Right atrium auricular region (tissue), 2 donors: ENCODE measurements around the gene M1AP. TPM values are rescaled to one million over a fixed set of nuclear protein-coding genes. Genes with fewer than 3 reads are reported as not detected.

Experiments used
- DNase-seq: peaks from one replicate; pipeline ENCODE4 v3.0.0-alpha.2; 2019; ENCODE audit warnings: low spot score
- H3K27ac ChIP-seq, 2 donors: fragments of 200-600 bp; sonication (generic); 1 replicate in 1 of 2; 2 replicates in 1 of 2; pipeline ENCODE4 v1.5.1; 2016 to 2019
- H3K27me3 ChIP-seq, 2 donors: fragments of 200-600 bp; sonication (generic); one replicate each; pipeline versions ENCODE4 v1.5.1 to v1.6.0; 2017 to 2019
- H3K36me3 ChIP-seq: fragments of 200-600 bp; sonication (generic); one replicate; pipeline ENCODE4 v1.5.1; 2016
- H3K4me1 ChIP-seq, 2 donors: fragments of 200-600 bp; sonication (generic); one replicate each; pipeline versions ENCODE4 v1.5.1 to v1.6.0; 2017 to 2019
- H3K4me3 ChIP-seq, 2 donors: fragments of 200-600 bp; sonication (generic); 1 replicate in 1 of 2; 2 replicates in 1 of 2; pipeline ENCODE4 v1.5.1; 2017 to 2019; ENCODE audit warnings: mild to moderate bottlenecking in 1 of 2, moderate library complexity in 1 of 2
- H3K9me3 ChIP-seq, 2 donors: fragments of 200-600 bp; sonication (generic); one replicate each; pipeline ENCODE4 v1.5.1; 2019
- CTCF ChIP-seq, 2 donors: fragments of 200-600 bp; sonication (generic); IDR thresholded peaks; one replicate each; pipeline ENCODE4 v1.5.1; 2019; ENCODE audit warnings: antibody characterized with exemption in 2 of 2
- total RNA-seq, 2 donors: library from RNA; depleted of rRNA; stranded (reverse); fragments of >200 nt; gene quantifications; one replicate each; pipeline ENCODE4 v1.1.0, GENCODE V29; 2016

M1AP gene
- total RNA-seq, 2 donors from 2014 or later: 10.3 TPM; not detected in 1

GRCh38 chr2:74653985-74654882 lies 6.1 kb upstream of the M1AP start, which contains the start of gene SEMA4F:
SEMA4F (plus strand) TSS chr2:74654247; CDS start chr2:74654377, 130 bp downstream.
- peak within 1 kb of the TSS; percentile 50 to 52 for H3K27ac ChIP-seq
- H3K9me3 ChIP-seq: no peaks in the 10 kb centered on the region
- no peaks in the 10 kb centered on the region for H3K27me3 ChIP-seq
- H3K36me3 ChIP-seq: no peaks in the 10 kb centered on the region
- peaks cover 0 to 14% of the 10 kb centered on the region in 2 donors for H3K4me1 ChIP-seq
- no peak for TF ChIP-seq CTCF (IDR thresholded peaks at IDR 0.05)
- peak; percentile 94 for DNase-seq
- H3K4me3 ChIP-seq: peak within 1 kb of the TSS; percentile 69

- Histone ChIP-seq H3K9me3 (no peaks in the 10 kb centered on the region), H3K27ac (no peak overlapping the region), H3K4me3 (peak overlapping the region; percentile 69), H3K27me3 (peaks cover 0 to under 1% of the 10 kb centered on the region in 2 donors), H3K4me1 (peaks cover 0 to 14% of the 10 kb centered on the region in 2 donors), H3K36me3 (no peaks in the 10 kb centered on the region)
- no peak for TF ChIP-seq CTCF (IDR thresholded peaks at IDR 0.05)
- DNase-seq: no peak
These were observed 5.5 kb upstream of the M1AP start for GRCh38 chr2:74653589-74653984.

DNA sequence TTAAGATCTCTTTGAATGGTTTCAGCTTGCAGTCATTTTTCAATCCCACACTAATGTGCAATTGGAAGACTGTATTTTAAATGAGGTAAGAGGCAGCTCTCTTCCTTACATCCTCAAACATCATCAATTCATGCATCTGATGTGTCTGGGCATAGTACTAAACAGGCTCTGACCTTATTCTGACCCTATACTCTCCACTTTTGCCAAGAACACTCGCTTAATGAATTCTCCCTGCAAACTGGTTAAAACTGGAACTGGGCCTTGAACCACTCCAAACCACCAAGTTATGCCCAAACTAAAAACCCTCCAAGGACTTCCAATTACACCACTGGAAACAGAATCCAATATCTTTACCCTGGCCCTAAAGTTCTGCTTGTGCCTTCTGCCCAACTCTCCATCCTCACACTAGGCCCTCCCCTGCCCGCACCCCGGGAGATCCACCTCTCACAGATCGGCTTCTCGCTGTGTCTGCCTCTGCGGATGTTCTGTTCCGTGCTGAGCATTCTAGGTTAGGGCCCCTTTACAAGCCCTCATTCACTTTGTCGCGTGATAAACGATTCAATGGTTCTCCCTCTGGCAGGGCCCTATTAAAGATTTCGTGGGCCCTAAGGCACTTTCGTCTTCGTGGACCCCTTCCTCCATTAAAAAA lies 1.2 kb downstream of the M1AP start:
- H3K27me3 ChIP-seq: peaks cover 0 to 11% of the 10 kb centered on the region in 2 donors
- H3K27ac ChIP-seq: no peak overlapping the region
- no peaks in the 10 kb centered on the region for H3K36me3 ChIP-seq
- H3K4me3 ChIP-seq: no peak overlapping the region
- TF ChIP-seq CTCF (IDR thresholded peaks at IDR 0.05): no peak
- no peaks in the 10 kb centered on the region for H3K9me3 ChIP-seq
- no peak for DNase-seq
- peaks cover 0 to 7% of the 10 kb centered on the region in 2 donors for H3K4me1 ChIP-seq

GRCh38 chr2:74646201-74646600 lies 1.9 kb downstream of the M1AP start:
- no peak overlapping the region for H3K4me3 ChIP-seq
- no peak for TF ChIP-seq CTCF (IDR thresholded peaks at IDR 0.05)
- no peak overlapping the region for H3K27ac ChIP-seq
- no peaks in the 10 kb centered on the region for H3K36me3 ChIP-seq
- DNase-seq: no peak
- peaks cover 0 to 11% of the 10 kb centered on the region in 2 donors for H3K27me3 ChIP-seq
- H3K9me3 ChIP-seq: no peaks in the 10 kb centered on the region
- H3K4me1 ChIP-seq: peaks cover 0 to 7% of the 10 kb centered on the region in 2 donors

DNA sequence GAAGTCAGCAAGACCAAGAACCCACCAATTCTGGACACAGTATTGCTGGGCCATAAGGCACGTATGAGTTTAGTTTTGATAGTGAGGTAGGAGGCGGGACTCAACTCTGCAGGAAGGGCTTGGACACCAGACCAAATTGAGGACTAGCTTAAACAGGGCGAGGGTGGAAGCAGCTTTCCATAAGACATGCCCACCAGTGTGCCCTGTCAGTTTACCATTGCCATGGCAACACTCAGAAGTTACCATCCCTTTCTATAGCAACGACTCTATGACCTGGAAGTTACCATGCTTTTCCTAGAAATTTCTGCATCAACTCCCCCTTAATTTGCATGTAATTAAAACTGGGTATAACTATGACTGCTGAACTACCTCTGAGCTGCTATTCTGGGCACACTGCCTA lies 2.8 kb downstream of the M1AP start:
- no peak for DNase-seq
- Histone ChIP-seq H3K4me3 (no peak overlapping the region), H3K9me3 (no peaks in the 10 kb centered on the region), H3K27me3 (peaks cover 0 to 11% of the 10 kb centered on the region in 2 donors), H3K36me3 (no peaks in the 10 kb centered on the region), H3K27ac (no peak overlapping the region), H3K4me1 (peaks cover 0 to 7% of the 10 kb centered on the region in 2 donors)
- TF ChIP-seq CTCF (IDR thresholded peaks at IDR 0.05): no peak
